ENCODE measurements around the gene TNFRSF1B. TPM values are rescaled to one million over a fixed set of nuclear protein-coding genes. Genes with fewer than 3 reads are reported as not detected.

TNFRSF1B gene
- total and polyA plus RNA-seq, 9 of the 15 experiments (the other 6 are each of a cell fraction or from before 2014, with no cell fraction given) = 8.8 to 91.3 (median 36.0) TPM

- TF ChIP-seq NFIC (IDR thresholded peaks at IDR 0.05) (peak; percentile 64), KLF10 (CRISPR knock-in tag; IDR thresholded peaks at IDR 0.05) (no peak), MAFF (IDR thresholded peaks at IDR 0.05; ENCODE audit: low read length) (no peak), ARID4B (CRISPR knock-in tag; IDR thresholded peaks at IDR 0.05) (peak; percentile 67), CBX1 (IDR thresholded peaks at IDR 0.05; ENCODE audit: low read depth) (0 out of 2 replicates have a peak, but pooled peaks have one; percentile 25), ZNF224 (CRISPR knock-in tag; IDR thresholded peaks at IDR 0.05) (no peak), TRIM25 (IDR thresholded peaks at IDR 0.05; ENCODE audit: borderline replicate concordance) (no peak), USF1 (CRISPR knock-in tag; IDR thresholded peaks at IDR 0.05) (peak; percentile 55), HMBOX1 (IDR thresholded peaks at IDR 0.05) (0 out of 2 replicates have a peak, but pooled peaks have one; percentile 17), PHTF2 (CRISPR knock-in tag; IDR thresholded peaks at IDR 0.05) (no peak), ARID1B (IDR thresholded peaks at IDR 0.05) (peak; percentile 83), ATF7 (IDR thresholded peaks at IDR 0.05) (no peak), ZNF644 (tag; IDR thresholded peaks at IDR 0.05; ENCODE audit: low read depth) (no peak), ZNF280B (CRISPR knock-in tag; IDR thresholded peaks at IDR 0.05) (no peak)
Observed at GRCh38 chr1:12167493-12168429, 970 bp downstream of the TNFRSF1B start (continued).
